Left lung (tissue), 14 donors: ENCODE measurements around the gene PCLO. TPM values are rescaled to one million over a fixed set of nuclear protein-coding genes. Genes with fewer than 3 reads are reported as not detected.

Source experiments
- ATAC-seq: fragments of 200-7000 bp; cut with Tn5 transposase; one replicate; pipeline ENCODE4 v1.9.1; 2020; ENCODE audit warnings: moderate library complexity
- DNase-seq, 4 donors: peaks; one replicate each; pipeline ENCODE4 v3.0.0-alpha.2; 2013 to 2020
- H3K27ac ChIP-seq, 2 donors: fragments of 200-600 bp; sonication (generic) in 1 of 2; one replicate each; pipeline versions ENCODE4 v1.5.0 to v1.8.0; 2020 to 2021
- H3K27me3 ChIP-seq, 2 donors: fragments of 200-600 bp; sonication (generic) in 1 of 2; one replicate each; pipeline versions ENCODE4 v1.5.0 to v1.8.0; 2020 to 2021
- H3K36me3 ChIP-seq, 2 donors: fragments of 200-600 bp; sonication (generic) in 1 of 2; one replicate each; pipeline versions ENCODE4 v1.5.0 to v1.8.0; 2020 to 2021
- H3K4me1 ChIP-seq, 2 donors: fragments of 200-600 bp; one replicate each; pipeline ENCODE4 v1.8.0; 2021
- H3K4me3 ChIP-seq, 2 donors: fragments of 200-600 bp; sonication (generic) in 1 of 2; one replicate each; pipeline versions ENCODE4 v1.5.0 to v1.8.0; 2020 to 2021; ENCODE audit warnings: mild to moderate bottlenecking in 1 of 2
- H3K9me3 ChIP-seq, 2 donors: fragments of 200-600 bp; sonication (generic) in 1 of 2; one replicate each; pipeline versions ENCODE4 v1.5.0 to v1.8.0; 2020 to 2021
- CTCF ChIP-seq, 2 donors: fragments of 200-600 bp; sonication (generic) in 1 of 2; IDR thresholded peaks; one replicate each; pipeline versions ENCODE4 v1.5.0 to v1.8.0; 2021; ENCODE audit warnings: antibody characterized with exemption in 2 of 2
- intact Hi-C, 2 donors: fragments of 100-400 bp; cut with DNase I; formaldehyde crosslinking; loops; one replicate each; pipeline versions ENCODE4 v1.11.2 to v1.14.2; 2022
- long read RNA-seq, 12 donors: library from polyadenylated mRNA in 2 of 12; unstranded in 2 of 12; transcript quantifications; one replicate each; pipeline ENCODE4 v2.0.0 and lab custom pipeline, GENCODE V29; 2019 to 2026
- polyA plus RNA-seq, 6 donors: library from polyadenylated mRNA; unstranded; fragments of 120-200 nt; gene quantifications; one replicate each; pipeline ENCODE4 v1.2.1, GENCODE V29; 2013; ENCODE audit not compliant: insufficient read length in 6 of 6
- total RNA-seq, 2 donors: library from RNA; stranded (reverse); fragmentation: NEBNext Ultra II Directional; extraction: Animal tissue kit (Norgen Biotek cat#: 25700); gene quantifications; one replicate each; pipeline ENCODE4 v1.2.1, GENCODE V29; 2021
- donor health status: DM: no; HTN: yes; CAD: no.
- donor health status: DM: no; HTN: no; CAD: no.

Gene PCLO
- total RNA-seq (1 to 10 TPM; 5.9 to 7.4 TPM), polyA plus RNA-seq (1 to 10 TPM; 5.3 to 7.7 (median 5.6) TPM)
- long read RNA-seq, donor 1, partial matches to known transcripts, result 0 of 1 reads
- long read RNA-seq, donor 1, other reads (novel, unspliced or antisense), result 0 of 1 reads
- long read RNA-seq, donor 2, partial matches to known transcripts, result 0 of 2 reads
- long read RNA-seq, donor 2, other reads (novel, unspliced or antisense), result 0 of 2 reads
- long read RNA-seq, donor 3, partial matches to known transcripts, result 0 of 1 reads
- long read RNA-seq, donor 3, other reads (novel, unspliced or antisense), result 0 of 1 reads
- long read RNA-seq, donor 4, result 0 reads
- long read RNA-seq, donor 5, partial matches to known transcripts, result 0 of 1 reads
- long read RNA-seq, donor 5, other reads (novel, unspliced or antisense), result 0 of 1 reads
- long read RNA-seq, donor 6, result 0 reads
- long read RNA-seq, donor 7, result 0 reads
- long read RNA-seq, donor 8, result 0 reads
- long read RNA-seq, donor 9, result 0 reads
- long read RNA-seq, donor 10, partial matches to known transcripts, result 2 of 2 reads
- long read RNA-seq, donor 10, other reads (novel, unspliced or antisense), result 0 of 2 reads
- long read RNA-seq, donor 11, partial matches to known transcripts, result 10 of 18 reads
- long read RNA-seq, donor 11, other reads (novel, unspliced or antisense), result 0 of 18 reads
- long read RNA-seq, donor 12, partial matches to known transcripts, result 0 of 3 reads
- long read RNA-seq, donor 12, other reads (novel, unspliced or antisense), result 0 of 3 reads

- H3K27ac ChIP-seq, result peak within 1 kb of the TSS; percentile 59 to 69
Measured at GRCh38 chr7:83162402-83163256, at the start of gene PCLO. Gene PCLO, minus strand, starts transcription at chr7:83162884. Its CDS starts 292 bp downstream, at chr7:83162592.

GRCh38 chr7:83211685-83212084 lies 49.0 kb upstream of the PCLO start:
- DNase-seq, result no peak
- intact Hi-C loops, result no loop called here
- H3K4me1 ChIP-seq, result no peaks in the 10 kb centered on the region
- H3K27ac ChIP-seq, result no peak overlapping the region
- TF ChIP-seq CTCF (IDR thresholded peaks at IDR 0.05), result no peak
- ATAC-seq, result no peak
- H3K36me3 ChIP-seq, result no peaks in the 10 kb centered on the region
- no peaks in the 10 kb centered on the region for H3K27me3 ChIP-seq
- H3K4me3 ChIP-seq, result no peak overlapping the region
- H3K9me3 ChIP-seq, result no peaks in the 10 kb centered on the region

More at GRCh38 chr7:83162402-83163256, at the start of gene PCLO:
- intact Hi-C loops, result no loop called here
- peak; percentile 51 to 91 (median 82) for DNase-seq
- no peaks in the 10 kb centered on the region for H3K9me3 ChIP-seq
- no peak for TF ChIP-seq CTCF (IDR thresholded peaks at IDR 0.05)
- no peaks in the 10 kb centered on the region for H3K4me1 ChIP-seq
- peaks cover 0 to 27% of the 10 kb centered on the region in 2 donors for H3K27me3 ChIP-seq
- H3K4me3 ChIP-seq, result peak within 1 kb of the TSS; percentile 45 to 54
- H3K36me3 ChIP-seq, result no peaks in the 10 kb centered on the region
- ATAC-seq, result peak; percentile 97

GRCh38 chr7:83210479-83210878 lies 47.8 kb upstream of the PCLO start:
- DNase-seq (no peak), ATAC-seq (no peak)
- Histone ChIP-seq H3K36me3 (no peaks in the 10 kb centered on the region), H3K4me3 (no peak overlapping the region), H3K4me1 (no peaks in the 10 kb centered on the region), H3K27me3 (no peaks in the 10 kb centered on the region), H3K9me3 (no peaks in the 10 kb centered on the region), H3K27ac (no peak overlapping the region)
- intact Hi-C loops, result no loop called here
- no peak for TF ChIP-seq CTCF (IDR thresholded peaks at IDR 0.05)

GRCh38 chr7:83204715-83205114 lies 42.0 kb upstream of the PCLO start:
- no peaks in the 10 kb centered on the region for H3K36me3 ChIP-seq
- H3K27me3 ChIP-seq, result no peaks in the 10 kb centered on the region
- intact Hi-C loops, result no loop called here
- H3K27ac ChIP-seq, result no peak overlapping the region
- no peak for DNase-seq
- H3K9me3 ChIP-seq, result no peaks in the 10 kb centered on the region
- no peaks in the 10 kb centered on the region for H3K4me1 ChIP-seq
- ATAC-seq, result no peak
- H3K4me3 ChIP-seq, result no peak overlapping the region
- TF ChIP-seq CTCF (IDR thresholded peaks at IDR 0.05), result no peak
